ENCODE results near the gene TNS4.

The TNS4 gene

DNA sequence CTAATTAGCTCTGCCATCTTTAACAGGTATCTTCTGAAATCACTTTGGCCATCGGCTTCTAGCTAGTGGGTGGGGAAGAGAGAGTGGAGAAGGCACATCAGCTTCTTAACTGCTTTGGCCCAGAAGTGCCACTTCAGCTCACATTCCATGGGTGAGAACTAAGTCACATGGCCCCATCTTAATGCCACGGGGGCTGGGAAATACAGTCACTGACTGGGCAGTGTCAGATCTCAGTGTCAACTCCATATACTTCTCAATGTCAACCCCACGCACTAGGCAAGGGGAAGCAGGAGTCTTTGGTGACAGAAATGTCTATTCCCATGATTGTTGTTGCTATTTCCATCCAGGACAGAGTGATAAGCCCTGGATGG lies 34.5 kb upstream of the TNS4 start:
- DNase-seq: no peak

DNA sequence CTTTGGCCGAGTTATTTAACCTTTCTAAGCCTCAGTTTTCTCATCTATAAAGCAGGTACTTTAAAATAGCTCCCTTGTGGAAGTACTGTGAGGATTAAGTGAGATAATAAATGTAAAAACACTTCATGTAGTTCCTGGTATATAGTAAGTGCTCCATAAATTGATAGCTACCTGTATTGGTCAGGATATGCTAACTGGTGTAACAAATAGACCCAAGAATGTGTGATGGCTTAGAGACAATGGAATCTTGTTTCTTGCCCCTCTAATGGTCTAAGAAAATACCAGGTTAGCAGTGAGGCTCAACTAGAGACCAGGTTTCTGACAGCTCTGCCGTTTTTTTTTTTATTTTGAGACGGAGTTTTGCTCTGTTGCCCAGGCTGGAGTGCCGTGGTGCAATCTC lies 34.0 kb upstream of the TNS4 start:
- DNase-seq: no peak

DNA sequence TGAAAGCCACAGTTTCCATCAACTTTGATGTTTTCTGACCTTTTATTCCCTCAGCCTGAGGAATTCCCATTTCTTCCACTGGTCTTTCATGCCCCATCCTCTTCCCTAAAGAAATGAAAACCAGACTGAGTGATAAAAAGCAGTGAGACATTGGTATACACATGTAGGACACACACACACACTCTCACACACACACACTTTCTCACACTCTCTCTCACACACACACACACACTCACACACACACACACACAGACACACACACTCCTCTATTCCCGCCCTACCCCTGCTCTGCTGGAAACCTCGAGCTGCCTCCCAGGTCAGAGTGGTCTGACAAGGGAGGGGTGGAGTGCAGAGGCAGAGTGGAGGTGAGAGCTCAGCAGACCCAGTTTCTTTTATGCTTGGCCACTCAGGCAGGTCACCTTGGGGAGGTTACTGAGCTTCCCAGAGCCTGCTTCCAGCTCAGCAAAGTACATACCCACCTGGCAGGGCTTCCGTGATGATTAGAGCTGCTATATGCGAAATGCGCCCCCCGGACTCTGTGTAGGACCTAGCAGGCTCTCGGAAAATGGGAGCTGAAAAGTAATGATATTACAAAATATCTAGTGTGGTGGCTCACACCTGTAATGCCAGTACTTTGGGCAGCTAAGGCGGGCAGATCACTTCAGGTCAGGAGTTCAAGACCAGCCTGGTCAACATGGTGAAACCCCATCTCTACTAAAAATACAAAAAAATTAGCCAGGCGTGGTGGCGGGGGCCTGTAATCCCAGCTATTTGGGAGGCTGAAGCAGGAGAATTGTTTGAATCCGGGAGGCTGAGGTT lies 33.2 kb upstream of the TNS4 start:
- DNase-seq: no peak

DNA sequence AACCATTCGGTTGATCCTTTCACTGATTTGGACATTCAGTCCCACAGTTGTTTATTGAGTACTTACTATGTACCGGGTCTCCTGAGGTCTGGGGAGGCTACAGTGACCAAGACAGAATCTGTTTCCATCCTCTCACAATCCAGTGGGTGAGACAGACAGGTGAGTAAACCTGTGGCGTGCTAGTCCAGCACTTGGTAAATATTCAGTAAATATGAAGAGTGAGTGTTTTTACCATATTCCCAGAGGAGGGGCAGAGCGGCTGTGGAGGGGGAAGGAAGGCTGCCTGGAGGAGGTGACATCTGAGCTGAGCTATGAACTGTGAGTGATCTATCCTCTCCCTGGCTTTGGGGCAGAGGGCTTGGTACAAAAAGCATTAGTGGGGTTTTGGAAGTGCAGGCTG lies 32.5 kb upstream of the TNS4 start:
- DNase-seq: no peak

- no peak for DNase-seq
Observed at GRCh38 chr17:40532520-40533253, 31.3 kb upstream of the TNS4 start.

- no peak for DNase-seq
Observed at GRCh38 chr17:40531051-40531991, 29.9 kb upstream of the TNS4 start.

DNA sequence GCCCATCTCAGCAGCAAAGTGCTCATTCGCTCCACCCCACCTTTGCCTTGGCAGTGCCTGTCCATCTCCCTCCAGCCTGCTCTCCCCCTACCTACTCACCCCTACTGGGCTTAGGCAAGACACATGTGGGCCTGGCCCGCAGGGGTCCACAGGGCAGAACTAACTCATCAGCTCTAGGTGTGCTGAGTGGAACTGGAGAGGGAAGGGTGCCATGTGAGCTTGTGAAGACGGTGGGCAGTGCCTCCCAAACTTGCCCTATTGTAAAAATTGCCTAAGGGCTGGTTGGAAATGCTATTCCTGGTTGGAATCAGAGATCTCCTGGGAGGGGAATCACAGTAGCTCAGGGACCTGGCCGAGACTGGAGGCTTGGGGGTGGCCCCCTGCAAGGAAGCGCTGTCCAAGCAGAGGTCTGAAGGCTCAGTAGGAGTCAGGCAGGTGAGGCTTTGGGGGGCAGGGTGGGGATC lies 29.1 kb upstream of the TNS4 start:
- no peak for DNase-seq

DNA sequence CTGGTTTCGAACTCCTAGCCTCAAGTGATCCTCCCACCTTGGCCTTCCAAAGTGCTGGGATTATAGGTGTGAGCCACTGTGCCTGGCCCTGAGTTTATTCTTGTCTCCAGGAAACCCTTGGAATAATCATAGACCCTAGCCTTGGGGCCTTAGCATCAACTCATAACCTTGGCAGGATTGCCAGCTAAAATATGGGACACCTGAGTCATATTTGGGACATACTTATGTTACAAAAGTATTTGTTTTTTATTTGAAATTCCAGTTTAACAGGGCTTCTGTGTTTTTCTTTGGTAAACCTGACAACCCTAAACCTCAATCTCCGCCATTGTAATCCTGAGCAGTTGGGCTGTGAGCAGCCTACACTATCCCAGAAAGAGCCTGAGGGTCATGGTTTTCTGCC lies 28.6 kb upstream of the TNS4 start:
- no peak for DNase-seq

- DNase-seq: no peak
Observed at GRCh38 chr17:40528692-40529417, 27.4 kb upstream of the TNS4 start.

- DNase-seq: no peak
Observed at GRCh38 chr17:40526668-40527067, 25.2 kb upstream of the TNS4 start.

DNA sequence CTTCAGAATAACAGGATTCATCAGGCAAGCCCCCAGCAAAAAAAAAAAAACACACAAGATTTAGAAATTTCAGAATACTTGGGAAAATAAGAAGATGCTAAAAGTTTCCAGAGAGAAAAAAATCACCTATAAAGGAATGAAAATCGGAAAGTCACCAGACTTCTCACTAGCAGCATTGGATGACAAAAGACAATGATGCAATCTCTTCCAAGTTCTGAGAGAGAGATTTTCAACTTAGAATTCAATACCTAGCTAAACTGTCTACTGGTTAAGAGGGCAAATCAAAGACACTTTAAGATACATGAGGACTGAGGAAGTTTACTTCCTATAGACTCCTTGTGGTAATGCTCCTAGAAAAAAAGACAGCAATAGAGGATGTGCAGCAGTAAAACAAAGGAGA lies 23.9 kb upstream of the TNS4 start:
- DNase-seq: no peak

DNA sequence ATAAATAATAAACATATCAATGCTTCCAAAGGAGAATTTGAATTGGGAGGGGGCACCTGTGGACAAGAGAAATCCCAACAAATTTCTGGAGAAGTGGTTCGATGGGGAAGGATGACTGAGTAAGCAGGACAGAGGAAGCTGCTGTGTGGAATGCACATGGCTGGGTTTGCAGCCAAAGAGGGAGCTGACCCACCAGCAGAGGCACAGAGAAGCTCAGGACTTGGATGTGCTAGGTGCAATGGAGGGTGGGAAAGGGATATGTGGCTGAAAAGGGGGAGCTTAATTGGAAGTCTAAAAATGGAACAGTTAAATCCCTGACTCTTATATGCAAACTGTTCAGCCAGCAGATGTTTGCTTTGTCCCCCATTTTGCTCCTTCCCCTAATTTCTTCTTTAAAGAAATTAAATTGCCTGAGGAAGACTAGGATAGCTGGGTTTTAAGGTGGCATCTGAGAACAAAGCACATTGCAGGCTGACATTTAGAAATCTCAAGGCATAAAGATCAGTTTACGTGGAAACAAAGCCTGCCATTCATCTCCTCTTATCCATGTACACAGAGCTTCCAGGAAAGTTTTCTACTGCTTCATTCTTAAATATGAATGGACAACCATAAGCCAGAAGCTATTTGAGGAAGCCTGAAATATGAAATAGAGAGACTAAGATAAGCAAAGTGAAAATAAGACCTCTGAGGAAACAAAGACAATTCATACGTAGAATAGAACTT lies 23.0 kb upstream of the TNS4 start:
- no peak for DNase-seq

DNA sequence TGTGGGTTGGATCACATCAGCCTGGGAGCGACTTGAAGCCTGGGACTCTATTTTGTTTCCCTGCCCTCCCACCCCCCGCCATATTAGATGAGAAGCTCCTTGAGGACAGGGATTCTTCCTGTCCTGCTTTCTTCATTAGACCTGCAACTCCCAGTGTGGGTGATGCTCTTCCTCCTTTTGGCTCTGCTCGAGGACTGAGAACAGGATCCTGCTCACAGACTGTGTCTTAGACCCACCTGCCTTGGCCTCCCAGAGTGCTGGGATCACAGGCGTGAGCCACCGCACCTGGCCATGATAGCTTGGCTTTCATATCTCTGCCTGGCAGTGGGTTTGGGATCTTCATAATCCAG lies 21.5 kb upstream of the TNS4 start:
- DNase-seq: no peak

GRCh38 chr17:40522250-40522960 lies 21.0 kb upstream of the TNS4 start:
- DNase-seq: no peak

- no peak for DNase-seq
Observed at GRCh38 chr17:40520991-40521453, 19.6 kb upstream of the TNS4 start.

DNA sequence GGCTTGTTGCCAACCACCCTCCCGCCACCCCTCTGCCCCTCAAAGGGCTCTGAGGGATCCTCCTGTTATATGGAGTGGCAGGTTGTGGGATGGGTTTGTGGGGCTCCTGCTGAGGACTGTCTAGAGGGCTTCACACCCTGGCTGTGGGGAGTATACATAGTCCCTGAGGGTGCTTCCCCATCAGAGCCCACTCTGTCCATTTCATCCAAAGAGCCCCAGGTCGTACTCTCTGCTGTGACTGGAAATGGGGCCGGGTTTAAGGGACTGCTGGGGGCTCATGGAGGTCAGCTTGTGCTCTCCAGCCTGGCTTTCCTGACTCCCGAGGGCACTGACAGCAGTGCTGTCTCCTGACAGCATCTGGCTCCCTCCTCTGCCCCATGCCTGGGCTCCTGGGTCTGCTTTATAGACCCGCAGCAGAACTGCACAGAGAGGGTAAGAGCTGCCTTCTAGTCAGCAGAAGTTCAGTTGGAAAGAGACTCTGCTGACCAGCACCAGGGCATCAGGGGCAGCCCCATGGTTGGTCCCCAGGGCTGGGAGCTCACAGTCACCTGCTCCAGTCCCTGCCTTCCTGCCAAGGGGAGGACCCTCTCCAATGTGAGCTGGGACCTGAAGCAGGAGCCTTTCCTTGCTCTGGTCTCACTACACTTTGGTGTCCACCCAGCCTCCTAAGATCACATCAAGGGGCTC lies 17.8 kb upstream of the TNS4 start:
- DNase-seq: no peak

DNA sequence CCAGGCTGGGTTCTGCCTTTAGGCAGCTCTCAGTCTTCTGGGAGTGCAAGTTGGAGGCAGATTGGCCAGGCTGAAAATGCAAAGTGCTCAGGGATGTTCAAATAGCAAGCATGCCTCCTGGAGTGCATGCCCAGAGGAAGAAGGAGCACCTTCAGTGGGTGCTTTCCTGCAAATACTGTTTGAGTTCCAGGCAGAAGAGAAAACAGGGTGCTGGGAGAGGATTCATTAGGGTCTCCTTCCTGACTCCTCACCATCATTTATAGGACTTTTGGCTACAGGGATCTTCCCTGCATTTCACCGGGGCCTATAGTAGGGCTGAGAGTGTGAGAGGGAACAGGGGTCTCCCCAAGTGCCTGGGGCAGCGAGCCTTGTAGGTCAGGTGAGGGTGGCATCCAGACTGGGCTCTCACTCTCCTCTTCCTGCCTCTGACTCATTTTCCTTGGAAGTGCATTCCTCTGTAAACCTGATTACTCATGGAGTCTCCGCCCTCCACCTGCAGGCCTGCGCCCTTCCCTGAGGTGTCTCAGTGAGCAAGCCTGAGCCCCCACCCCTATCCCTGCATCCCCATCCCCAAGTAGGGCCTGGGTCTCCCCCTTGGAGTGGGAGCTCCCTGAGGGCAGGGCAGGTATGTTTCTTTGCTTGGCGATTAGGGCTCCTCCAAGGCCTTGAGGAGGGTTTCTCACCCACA lies 17.1 kb upstream of the TNS4 start:
- no peak for DNase-seq

DNA sequence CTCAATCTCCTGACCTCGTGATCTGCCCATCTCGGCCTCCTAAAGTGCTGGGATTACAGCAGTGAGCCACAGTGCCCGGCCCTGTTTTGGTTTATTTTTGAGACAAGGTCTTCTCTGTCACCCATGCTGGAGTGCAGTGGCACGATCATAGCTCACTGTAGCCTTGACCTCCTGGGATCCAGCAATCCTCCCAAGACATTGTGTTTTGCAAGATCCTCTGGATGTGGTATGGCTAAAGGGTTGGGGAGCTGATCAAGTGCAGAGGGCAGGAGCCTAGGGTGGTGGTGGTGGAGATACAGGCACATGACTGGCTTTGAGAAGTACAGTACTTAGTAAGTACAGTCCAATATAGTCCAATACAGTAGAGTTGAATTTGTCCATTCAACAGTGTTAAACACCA lies 16.6 kb upstream of the TNS4 start:
- DNase-seq: no peak

GRCh38 chr17:40517286-40517662 lies 15.9 kb upstream of the TNS4 start:
- no peak for DNase-seq

All from amygdala (tissue), 56 donors.